K562 (cell line): Measurements from ENCODE around the gene ISG20L2. TPM values are rescaled to one million over a fixed set of nuclear protein-coding genes. Genes with fewer than 3 reads are reported as not detected.

Source experiments
- ARID1B ChIP-seq: fragments of 450-650 bp; IDR thresholded peaks from 2 replicates; pipeline ENCODE4 v1.6.1; 2016; ENCODE audit warnings: antibody characterized with exemption, mild to moderate bottlenecking, inconsistent platforms
- ATF1 ChIP-seq, 2 experiments: fragments of 450-650 bp in 1 of 2; IDR thresholded peaks; 2 replicates each; pipeline ENCODE4 v1.6.1; 2016; ENCODE audit warnings: missing compliant biosample characterization in 1 of 2, missing genetic modification characterization in 1 of 2
- FOS ChIP-seq: IDR thresholded peaks from 3 replicates; pipeline ENCODE4 v1.6.1; 2011; ENCODE audit not compliant: insufficient read length; ENCODE audit errors: extremely low read depth
- HDAC2 ChIP-seq: fragments of 450-650 bp; IDR thresholded peaks from 2 replicates; pipeline ENCODE4 v1.6.1; 2016; ENCODE audit warnings: mild to moderate bottlenecking
- HEY1 ChIP-seq: fragments of 250-450 bp; sonication (Bioruptor Pico); IDR thresholded peaks from 2 replicates; pipeline ENCODE4 v1.5.0; 2020; ENCODE audit warnings: mild to moderate bottlenecking, moderate library complexity, borderline replicate concordance
- ILF3 ChIP-seq: fragments of 450-650 bp; IDR thresholded peaks from 2 replicates; pipeline ENCODE4 v1.6.1; 2018; ENCODE audit warnings: antibody characterized with exemption, mild to moderate bottlenecking, moderate library complexity, borderline replicate concordance
- KAT7 ChIP-seq: sonication (generic); formaldehyde crosslinking; IDR thresholded peaks from 2 replicates; pipeline ENCODE4 v1.8.0; 2022; ENCODE audit warnings: missing genetic modification reagents, mild to moderate bottlenecking, borderline replicate concordance
- LEF1 ChIP-seq: fragments of 450-650 bp; IDR thresholded peaks from 2 replicates; pipeline ENCODE4 v1.6.1; 2016; ENCODE audit warnings: mild to moderate bottlenecking
- PKNOX1 ChIP-seq: fragments of 450-650 bp; IDR thresholded peaks from 2 replicates; pipeline ENCODE4 v1.6.1; 2016
- RBM25 ChIP-seq: fragments of 200-400 bp; formaldehyde crosslinking; IDR thresholded peaks from 2 replicates; pipeline ENCODE4 v1.6.1; 2018; ENCODE audit warnings: low read length, low read depth, moderate library complexity; ENCODE audit not compliant: severe bottlenecking
- RUNX1 ChIP-seq: sonication (generic); IDR thresholded peaks from 2 replicates; pipeline ENCODE4 v1.6.1; 2016; ENCODE audit warnings: antibody characterized with exemption, low read depth
- SIX5 ChIP-seq, 2 experiments: IDR thresholded peaks; 2 replicates each; pipeline ENCODE4 v1.6.1; 2011; ENCODE audit warnings: low read length in 2 of 2, borderline replicate concordance in 1 of 2, low read depth in 1 of 2, mild to moderate bottlenecking in 1 of 2, moderate library complexity in 1 of 2; ENCODE audit not compliant: insufficient read depth in 1 of 2
- ZBTB34 ChIP-seq: fragments of 250-450 bp; sonication (Bioruptor Pico); IDR thresholded peaks from 2 replicates; pipeline ENCODE4 v1.8.0; 2021; ENCODE audit warnings: mild to moderate bottlenecking, moderate library complexity
- ZNF133 ChIP-seq: fragments of 250-450 bp; sonication (Bioruptor Pico); IDR thresholded peaks from 2 replicates; pipeline ENCODE4 v1.4.0; 2020; ENCODE audit warnings: mild to moderate bottlenecking
- ZNF140 ChIP-seq: fragments of 250-450 bp; sonication (Bioruptor Pico); IDR thresholded peaks from 2 replicates; pipeline ENCODE4 v1.8.0; 2021; ENCODE audit warnings: moderate library complexity, mild to moderate bottlenecking, inconsistent platforms
- ZNF146 ChIP-seq: IDR thresholded peaks from one replicate; pipeline ENCODE4 v1.6.1; 2018; ENCODE audit warnings: missing compliant biosample characterization; ENCODE audit not compliant: unreplicated experiment
- ZNF3 ChIP-seq: fragments of 250-450 bp; sonication (Bioruptor Pico); IDR thresholded peaks from 2 replicates; pipeline ENCODE4 v1.5.0; 2021; ENCODE audit warnings: mild to moderate bottlenecking, moderate library complexity
- ZNF431 ChIP-seq: sonication (generic); formaldehyde crosslinking; IDR thresholded peaks from 2 replicates; pipeline ENCODE4 v1.8.0; 2022; ENCODE audit warnings: mild to moderate bottlenecking, missing genetic modification reagents
- ZNF77 ChIP-seq: fragments of 250-450 bp; sonication (Bioruptor Pico); IDR thresholded peaks from 2 replicates; pipeline ENCODE4 v1.5.0; 2020
- ZNF79 ChIP-seq: fragments of 250-450 bp; sonication (Bioruptor Pico); IDR thresholded peaks from 2 replicates; pipeline ENCODE4 v1.4.0; 2020; ENCODE audit warnings: low read depth, mild to moderate bottlenecking, moderate library complexity
- polyA plus RNA-seq, 8 experiments: library from polyadenylated mRNA; depleted of rRNA in 4 of 8; stranded (reverse) in 5 of 8; unstranded in 3 of 8; fragments of >200 nt; fragmentation: Nextera tagmentation in 2 of 8; fragmentation: Illumina TruSeq in 1 of 8; extraction: Ambion mirVana in 2 of 8; extraction: Trizol in 1 of 8; gene quantifications; 2 replicates each; pipeline versions ENCODE4 v1.2.1 to v1.2.3, GENCODE V29; 2011 to 2014; ENCODE audit warnings: inconsistent platforms in 1 of 8, missing spikeins in 1 of 8
- total RNA-seq, 7 experiments: library from RNA; depleted of rRNA in 6 of 7; stranded (reverse); fragments of >200 nt in 6 of 7; fragmentation: Illumina TruSeq in 2 of 7; extraction: Trizol in 2 of 7; gene quantifications; 2 replicates each; pipeline versions ENCODE4 v1.2.1 to v1.2.3, GENCODE V29; 2011 to 2021; ENCODE audit warnings: low replicate concordance in 1 of 7
- TF ChIP-seq, protein P1 (sequence below): sonication (generic); formaldehyde crosslinking; IDR thresholded peaks from 2 replicates; pipeline ENCODE4 v1.8.1; 2022; ENCODE audit warnings: missing genetic modification reagents

Gene ISG20L2
- total and polyA plus RNA-seq, 9 of the 15 experiments (the other 6 are each of a cell fraction or from before 2014, with no cell fraction given): 21.3 to 130 (median 50.3) TPM

DNA sequence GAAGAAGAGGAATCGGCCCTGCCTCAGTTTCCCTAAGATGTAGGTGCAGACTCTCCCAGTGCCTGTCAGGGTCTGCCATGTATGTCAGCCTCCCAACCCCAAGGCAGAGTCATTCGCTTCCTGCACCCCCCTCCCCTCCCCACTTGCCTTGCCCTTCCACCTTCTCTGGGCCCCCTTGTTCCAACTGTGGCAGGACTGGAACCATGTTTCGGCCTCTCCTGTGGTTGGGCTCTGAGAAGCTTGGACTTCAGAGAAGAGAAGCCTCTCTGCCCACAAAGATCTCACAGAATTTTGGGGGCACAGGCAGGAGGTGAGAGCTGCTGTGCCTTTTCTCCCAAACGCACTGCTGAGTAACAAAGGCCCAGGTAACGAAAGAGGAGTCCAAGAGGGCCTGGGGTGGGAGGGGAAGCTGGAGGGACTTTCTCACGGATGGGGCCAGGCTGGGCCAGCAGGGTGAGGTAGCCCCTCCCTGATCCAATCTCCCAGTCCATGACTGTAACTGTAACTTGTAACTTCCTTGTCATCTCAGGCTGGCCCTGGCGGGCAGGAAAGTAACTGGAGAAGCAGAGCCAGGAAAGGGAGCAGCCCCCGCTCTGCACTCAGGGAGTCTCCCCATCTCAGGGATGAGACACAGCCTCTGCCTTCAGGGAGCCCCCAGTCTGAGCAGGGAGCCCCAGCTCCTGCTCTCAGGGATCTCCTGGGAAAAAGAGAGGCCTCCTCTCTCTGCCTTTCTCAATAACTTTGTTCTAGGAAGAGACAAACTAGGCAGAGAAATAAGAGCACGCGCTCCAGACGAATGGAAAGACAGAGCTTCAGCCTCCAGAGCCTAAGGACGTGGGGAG lies 34.5 kb downstream of the ISG20L2 start (continued):
- TF ChIP-seq ATF1 (CRISPR knock-in tag; IDR thresholded peaks at IDR 0.05) (no peak), ATF1 (tag; IDR thresholded peaks at IDR 0.05) (peak; percentile 35; the same call in 1 of the 2 replicates), ZNF140 (no peak), ZBTB34 (CRISPR knock-in tag) (0 out of 2 replicates have a peak, but pooled peaks have one; percentile 21), RUNX1 (no peak), ZNF133 (CRISPR knock-in tag) (no peak), ZNF79 (0 out of 2 replicates have a peak, but pooled peaks have one; percentile 42), PKNOX1 (peak; percentile 24; the same call in 1 of the 2 replicates), HDAC2 (0 out of 2 replicates have a peak, but pooled peaks have one; percentile 16), ILF3 (no peak), FOS (no peak), HEY1 (CRISPR knock-in tag) (no peak), SIX5 (IDR thresholded peaks at IDR 0.05; ENCODE audit: borderline replicate concordance in 1 of 2, insufficient read depth in 1 of 2, low read depth in 1 of 2, low read length in 2 of 2) (no peak), ARID1B (peak; percentile 54; the same call in 1 of the 2 replicates), KAT7 (CRISPR knock-in tag) (peak; percentile 86; the same call in 1 of the 2 replicates), ZNF431 (no peak), RBM25 (no peak), ZNF3 (no peak), LEF1 (peak; percentile 69; the same call in 1 of the 2 replicates), ZNF146 (CRISPR knock-in tag) (no peak), ZNF77 (no peak)
- TF ChIP-seq, protein P1, sequence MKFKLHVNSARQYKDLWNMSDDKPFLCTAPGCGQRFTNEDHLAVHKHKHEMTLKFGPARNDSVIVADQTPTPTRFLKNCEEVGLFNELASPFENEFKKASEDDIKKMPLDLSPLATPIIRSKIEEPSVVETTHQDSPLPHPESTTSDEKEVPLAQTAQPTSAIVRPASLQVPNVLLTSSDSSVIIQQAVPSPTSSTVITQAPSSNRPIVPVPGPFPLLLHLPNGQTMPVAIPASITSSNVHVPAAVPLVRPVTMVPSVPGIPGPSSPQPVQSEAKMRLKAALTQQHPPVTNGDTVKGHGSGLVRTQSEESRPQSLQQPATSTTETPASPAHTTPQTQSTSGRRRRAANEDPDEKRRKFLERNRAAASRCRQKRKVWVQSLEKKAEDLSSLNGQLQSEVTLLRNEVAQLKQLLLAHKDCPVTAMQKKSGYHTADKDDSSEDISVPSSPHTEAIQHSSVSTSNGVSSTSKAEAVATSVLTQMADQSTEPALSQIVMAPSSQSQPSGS (CRISPR knock-in tag): no peak
